Fibroblast of skin of right quadriceps (primary cell): ENCODE results near the gene TMEM89.

Experiments
- DNase-seq: peaks from one replicate; pipeline ENCODE4 v3.0.0-alpha.2; 2013

The TMEM89 gene

DNA sequence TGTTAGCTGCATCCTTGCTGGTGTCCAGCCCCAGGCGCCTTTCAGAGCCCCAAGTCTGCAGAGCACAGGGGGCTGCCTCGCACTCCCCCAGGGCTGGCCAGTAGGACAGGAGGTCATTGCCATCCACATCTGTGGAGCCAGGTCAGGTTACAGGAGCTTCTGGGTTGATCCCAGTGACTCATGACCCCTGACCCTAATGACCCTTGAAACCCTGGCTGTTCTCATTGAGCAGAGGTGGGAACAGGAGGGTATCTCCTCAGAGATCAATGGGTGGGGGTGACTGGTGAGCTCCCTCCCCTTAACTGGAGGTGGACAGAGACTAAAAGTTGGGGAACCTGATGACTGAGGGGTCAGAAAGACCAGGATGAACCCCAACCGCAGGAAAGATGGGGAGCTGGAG, 19.8 kb upstream of the TMEM89 start:
- no peak for DNase-seq

DNA sequence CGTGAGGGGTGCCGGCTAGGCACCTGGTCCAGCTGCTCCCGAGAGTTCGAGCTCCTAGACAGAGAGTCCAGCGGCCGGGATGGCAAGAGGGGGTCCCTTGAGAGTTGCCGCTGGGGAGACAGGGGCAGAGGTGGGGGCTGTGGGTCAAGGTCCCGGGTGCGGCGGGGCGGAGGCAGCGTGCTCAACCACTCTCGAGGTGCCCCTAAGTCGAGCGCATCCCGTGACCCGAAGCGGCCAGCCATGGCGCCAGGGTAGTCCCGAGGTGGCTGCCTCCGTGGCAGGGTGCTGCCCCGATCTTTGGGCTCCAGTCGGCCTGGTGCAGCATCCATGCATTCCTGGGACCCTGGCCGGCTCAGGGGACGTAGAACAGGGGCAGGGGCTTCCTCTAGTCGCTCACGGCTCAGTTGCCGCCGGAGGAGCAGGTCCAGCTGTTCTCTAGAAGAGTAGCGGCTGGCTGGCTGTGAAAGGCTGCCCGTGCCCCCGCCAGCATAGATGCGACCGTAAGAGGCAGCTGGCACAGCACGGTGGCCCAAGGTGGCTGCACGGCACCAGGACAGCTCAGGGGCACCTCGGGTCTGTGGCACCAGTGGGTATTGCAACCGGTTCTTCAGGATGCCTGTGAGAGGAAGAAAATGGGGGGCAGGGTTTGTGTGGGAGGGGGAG, 18.5 kb upstream of the TMEM89 start:
- no peak for DNase-seq

DNA sequence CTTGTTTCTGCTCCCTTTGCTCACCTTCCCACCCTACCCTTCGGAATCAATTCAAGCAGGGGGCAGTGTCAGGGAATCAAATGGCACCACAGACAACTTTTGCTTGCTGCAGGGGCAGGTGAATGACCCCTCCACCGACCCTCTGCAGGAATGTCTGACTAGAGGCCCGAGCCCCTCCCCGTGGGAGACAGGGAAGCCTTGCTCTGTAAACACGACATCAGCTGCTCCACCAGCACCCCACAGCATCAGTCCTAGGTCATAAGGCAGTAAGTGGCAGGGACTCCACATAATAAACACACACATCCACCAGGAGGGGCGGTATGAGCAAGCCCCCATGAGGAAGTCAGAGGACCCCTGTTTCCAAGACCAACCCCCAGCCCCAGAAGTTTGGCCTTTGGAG, 15.7 kb upstream of the TMEM89 start:
- DNase-seq = no peak

DNA sequence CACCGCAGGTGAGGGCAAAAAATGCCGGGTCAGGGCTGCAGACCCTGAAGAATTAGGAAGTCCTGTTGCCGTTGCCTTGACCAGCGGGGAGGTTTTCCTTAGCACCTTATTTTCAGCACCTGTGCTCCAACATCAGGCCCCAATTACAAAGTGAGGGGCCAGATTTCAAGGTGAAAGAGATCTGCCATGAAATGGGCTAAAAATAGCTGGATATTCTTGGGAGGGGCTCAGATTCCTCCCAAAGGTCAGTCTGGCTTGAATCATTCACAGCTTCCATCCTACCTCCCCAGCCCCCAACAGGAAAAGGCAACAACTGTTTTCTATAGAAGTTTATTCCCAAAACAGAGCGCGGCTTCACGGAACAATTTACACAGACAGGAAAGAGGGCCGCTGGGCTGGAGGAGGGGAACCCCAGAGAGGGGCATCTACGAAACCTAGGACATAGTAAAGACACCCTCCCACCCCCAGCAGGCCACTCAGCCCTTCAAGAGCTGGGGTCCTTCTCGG, 14.6 kb upstream of the TMEM89 start:
- DNase-seq = peak; percentile 8

DNA sequence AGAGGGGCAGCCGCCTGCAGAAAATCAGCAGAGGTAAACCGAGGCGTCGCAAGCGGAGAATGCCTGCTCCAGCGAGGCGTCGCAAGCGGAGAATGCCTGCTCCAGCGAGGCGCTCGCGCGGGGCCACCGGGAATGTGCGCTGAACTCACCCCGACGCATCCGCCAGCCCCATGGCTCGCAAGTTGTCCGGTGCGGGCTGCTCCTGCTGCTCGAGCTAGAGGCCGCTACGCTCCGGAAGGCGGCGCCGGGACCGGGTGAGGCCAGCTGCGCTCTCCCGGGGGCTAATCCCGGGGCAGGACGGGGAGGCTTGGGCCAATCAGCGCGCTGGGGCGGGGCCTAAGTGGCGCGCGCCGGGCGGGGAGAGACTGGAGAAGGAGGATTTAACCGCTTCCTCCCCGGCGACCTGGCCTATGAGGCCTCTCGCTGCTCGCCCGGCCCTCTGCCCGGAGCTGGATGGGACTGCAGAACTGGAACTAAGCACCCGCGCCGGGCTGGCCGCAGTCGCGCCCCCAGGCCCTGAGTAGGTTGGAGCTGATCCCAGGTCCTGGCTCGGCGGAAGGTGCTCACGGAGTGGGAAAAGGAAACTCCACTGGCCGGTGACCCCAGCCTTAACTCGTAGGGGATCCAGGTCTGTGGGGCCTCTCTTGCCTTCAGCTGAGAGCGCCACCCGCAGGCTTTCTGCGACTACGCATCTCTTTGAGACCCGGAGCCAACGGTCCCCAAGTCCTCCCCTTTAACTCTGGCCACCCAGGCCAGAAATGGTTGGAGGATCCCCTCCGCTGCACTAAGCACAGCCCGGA, 13.9 kb upstream of the TMEM89 start, which contains the start of gene SLC26A6:
SLC26A6 (minus strand) TSS at position 240 of the 800 bp plus-strand sequence; CDS start at position 172, 68 bp downstream.
- peak; percentile 95 for DNase-seq

DNA sequence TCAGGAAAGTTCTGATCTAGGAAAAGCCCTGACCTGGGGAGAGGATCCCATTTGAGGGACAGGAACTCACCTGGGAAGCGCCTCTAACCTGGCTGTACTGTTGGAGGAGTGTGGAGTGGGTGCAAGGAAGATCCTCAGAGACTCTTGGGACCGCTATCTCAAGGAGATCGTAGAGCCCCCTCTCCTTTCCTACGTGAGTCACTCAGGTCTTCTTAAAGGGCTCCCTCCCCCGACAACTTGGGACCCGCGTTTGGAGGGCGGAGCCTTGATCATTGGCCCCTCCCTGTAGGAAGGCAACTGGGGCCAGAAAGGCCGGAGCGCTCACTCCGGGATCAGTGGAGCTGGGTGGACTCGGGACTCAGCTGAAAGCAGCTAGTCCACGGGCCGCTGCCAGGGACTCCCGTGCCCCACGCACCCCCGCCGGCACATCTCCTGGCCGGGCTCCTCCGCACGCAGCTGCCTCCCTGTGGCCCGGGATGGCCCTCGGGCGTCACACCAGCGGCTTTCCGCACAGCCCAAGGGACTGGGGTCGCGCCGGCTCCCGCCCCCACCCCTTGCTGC, 13.2 kb upstream of the TMEM89 start:
- DNase-seq = peak; percentile 52

DNA sequence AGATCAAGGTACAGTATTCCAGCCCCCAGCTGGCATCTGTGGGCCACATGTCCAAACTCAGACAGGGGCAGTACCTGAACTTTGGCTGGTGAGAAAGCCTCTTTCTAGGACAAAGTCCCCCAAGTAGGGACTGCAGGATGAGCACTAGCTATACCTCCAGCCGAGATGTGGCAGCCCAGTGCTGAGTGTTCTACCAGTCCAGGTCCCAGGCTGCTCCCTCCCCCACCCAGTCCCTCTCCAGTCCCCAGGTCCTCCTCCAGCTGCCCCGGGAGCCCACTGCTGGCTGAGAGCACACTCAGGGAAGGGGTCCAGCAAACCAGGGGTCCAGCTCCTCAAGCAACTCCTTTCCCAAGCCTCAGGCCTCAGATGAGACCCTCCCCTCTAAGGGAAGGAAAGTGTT, 12.2 kb upstream of the TMEM89 start:
- DNase-seq = no peak

DNA sequence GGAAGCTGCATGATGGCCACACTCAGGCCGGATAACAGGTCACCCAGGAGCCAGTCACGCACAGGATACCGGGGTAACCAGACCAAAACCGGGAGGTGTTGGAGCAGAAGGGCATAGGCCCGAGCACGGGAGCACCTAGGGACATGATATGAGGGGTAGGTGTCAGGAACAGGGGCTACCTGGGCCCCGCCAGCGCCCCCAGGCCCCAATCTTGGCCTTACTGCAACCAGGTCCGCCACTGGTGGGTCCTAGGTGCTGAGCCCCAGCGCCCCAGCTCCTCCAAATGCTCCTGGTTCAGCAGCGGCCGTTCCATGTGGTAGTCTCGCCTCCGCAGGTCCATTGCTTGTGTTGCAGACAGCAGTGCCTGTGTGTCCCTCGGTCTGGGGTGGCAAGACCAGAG, 11.7 kb upstream of the TMEM89 start:
- DNase-seq = no peak

DNA sequence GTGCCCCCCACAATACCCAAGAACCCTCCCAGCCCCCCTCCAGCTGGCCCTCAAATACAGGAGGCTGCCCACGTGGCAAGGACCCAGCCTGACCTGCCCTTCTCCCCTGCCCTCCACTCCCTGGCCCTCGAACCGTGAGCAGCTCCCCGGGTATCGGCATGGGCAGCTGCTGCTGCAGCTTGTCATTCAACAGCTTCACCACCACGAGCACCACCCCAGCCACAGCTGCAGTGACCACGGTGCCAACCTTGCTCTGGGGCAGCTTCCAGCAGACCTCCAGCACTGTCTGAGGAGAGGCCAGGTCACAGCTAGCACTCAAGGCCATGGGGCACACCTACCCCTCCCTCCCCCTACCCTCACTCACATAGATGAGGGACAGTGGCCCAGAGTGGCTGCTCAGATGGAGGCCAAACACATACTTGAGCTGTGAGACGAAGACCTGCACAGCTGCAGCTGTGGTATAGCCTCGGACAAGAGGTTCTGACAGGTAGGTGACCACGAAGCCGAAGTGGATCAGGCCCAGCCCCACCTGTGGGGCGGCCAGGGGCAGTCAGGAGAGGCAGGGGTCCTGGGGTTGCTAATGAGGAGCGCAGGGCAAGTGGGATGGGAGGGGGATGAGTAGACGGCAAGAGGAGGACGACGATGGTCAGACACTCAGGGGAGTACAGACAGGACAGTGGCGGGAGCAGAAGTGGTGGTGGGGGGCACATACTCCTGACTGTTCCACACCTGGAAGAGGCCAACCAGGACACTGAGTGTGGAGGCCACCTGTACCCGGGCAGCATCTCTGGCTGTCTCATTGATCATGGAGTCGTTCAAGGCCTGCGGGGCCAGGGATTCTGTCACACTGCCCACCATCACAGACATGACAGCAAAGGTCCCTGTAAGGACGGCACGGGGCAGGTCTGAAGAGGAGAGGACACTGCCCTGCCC, 10.2 kb upstream of the TMEM89 start:
- DNase-seq = no peak

DNA sequence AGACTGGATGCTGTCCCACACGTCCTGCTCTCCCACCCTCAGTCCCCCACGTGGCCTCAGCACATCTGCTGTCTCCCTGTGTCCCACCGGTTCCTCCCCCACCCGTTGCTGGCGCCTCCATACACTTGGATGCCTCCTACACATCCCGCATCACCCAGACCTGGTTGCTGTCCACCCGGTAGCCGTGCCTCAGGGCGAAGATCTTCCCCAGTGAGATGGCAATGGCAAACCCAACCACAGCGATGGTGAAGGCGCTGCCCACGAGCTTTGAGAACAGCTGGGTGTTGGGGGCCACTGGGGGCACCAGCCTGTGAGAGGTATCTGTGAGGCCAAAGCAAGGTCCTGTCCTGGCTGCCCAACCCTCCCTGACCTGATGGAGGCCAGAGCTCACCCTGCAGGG, 9.3 kb upstream of the TMEM89 start:
- DNase-seq = no peak

DNA sequence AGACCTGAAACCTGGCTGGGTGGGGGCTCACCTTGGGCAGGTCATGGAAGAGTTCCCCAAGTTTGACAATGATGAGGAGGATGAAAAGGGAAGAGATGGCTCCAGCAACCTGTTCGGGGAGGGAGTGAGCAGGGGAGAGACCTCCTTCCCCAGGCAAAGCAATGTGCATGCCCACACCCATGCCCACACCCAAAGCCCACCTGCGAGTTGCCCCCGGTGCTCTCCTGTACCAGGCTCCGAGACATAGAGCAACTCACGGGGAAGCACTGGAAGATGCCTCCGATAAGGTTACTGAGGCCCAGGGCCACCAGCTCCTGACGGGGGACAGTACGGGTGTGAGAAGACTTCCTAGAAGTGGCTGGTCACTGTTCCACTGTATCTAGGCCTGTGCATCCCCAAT, 8.8 kb upstream of the TMEM89 start:
- no peak for DNase-seq

DNA sequence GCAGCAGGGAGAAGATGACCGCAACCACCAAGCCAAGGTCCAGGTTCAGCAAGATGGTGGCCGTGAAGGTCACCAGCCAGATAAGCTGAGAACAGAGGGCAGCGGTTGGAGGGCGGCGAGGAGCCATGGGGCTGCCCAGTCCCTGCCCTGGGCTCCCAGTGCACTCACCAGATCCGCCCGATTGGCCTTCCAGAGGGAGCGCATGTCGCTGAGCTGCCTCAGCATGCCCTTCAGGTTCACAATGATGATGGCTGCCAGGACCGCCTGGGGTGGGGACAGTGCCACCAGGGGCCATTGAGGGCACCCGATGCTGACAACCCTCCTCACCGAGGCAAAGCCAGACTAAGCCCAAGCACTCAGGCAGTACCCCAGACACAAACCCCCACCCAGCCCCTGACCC, 8.3 kb upstream of the TMEM89 start:
- DNase-seq = no peak

DNA sequence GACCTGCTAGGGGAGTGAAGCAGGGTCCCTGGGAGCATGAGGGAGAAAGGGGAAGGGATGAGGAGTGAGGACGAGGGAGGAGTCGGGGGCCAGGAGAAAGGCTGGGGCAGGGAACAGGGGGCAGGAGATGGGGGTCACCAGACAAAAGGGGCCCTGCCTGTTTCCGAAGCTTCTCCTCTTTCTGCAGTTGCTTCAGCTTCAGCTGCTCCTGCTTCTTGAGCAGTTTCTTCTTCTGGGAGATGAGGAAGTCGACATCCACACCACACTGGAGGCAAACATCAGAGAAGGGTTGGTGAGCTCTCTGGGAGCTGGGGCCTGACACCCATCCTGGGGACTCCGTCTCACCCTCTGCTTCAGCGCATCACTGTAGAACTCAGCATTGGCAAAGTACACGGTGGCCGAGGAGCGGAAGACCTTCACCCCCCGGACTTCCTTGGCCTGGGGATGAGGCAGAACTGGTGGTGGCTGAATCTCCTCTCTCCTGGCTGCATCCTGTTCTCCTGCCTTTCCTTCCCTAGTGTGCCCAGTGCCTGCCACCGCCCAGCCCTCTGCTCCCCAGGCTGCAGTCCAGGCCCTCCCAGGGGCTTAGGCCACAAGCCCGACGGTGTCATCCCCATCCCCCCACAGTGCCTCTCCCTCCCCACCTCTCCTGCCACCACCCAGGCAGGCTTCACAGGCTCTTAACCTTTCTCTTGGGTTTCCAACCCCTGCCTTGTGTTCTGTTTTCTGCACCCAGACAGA, 6.9 kb upstream of the TMEM89 start:
- no peak for DNase-seq

DNA sequence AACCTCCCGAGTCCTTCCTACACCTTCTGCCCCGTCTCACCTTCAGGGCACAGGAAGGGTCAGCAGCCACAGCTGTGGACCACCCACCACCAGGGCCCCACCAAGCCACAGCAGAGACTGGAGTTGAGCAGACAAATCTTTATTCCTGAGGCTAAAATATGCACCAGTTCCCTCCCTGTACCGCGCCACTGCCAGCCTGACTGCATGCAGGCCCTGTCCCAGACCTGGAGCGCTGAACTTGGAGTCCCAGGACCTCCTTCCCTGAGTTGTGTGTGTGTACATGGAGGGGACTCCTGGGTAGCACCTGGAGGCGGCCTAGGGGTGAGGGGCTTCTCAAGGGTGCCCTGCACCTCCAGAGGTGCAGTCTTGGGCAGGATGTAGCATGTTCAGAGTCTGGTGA, 4.0 kb upstream of the TMEM89 start:
- no peak for DNase-seq

DNA sequence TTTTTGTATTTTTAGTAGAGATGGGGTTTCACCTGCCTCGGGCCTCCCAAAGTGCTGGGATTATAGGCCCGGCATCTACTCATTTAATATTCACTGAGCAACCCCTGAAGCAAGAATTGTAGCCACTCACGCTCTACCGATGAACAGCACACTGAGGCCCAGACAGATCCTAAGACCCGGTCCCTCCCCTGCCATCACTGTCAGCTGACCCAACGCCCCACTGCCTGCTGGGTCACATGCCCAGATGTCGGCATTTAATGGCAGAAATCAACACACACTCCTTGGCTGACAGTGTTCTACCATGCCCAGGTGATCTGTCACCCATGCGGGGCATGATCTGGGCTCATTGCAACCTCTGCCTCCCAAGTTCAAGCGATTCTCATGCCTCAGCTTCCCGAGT, 3.2 kb upstream of the TMEM89 start:
- DNase-seq = no peak

DNA sequence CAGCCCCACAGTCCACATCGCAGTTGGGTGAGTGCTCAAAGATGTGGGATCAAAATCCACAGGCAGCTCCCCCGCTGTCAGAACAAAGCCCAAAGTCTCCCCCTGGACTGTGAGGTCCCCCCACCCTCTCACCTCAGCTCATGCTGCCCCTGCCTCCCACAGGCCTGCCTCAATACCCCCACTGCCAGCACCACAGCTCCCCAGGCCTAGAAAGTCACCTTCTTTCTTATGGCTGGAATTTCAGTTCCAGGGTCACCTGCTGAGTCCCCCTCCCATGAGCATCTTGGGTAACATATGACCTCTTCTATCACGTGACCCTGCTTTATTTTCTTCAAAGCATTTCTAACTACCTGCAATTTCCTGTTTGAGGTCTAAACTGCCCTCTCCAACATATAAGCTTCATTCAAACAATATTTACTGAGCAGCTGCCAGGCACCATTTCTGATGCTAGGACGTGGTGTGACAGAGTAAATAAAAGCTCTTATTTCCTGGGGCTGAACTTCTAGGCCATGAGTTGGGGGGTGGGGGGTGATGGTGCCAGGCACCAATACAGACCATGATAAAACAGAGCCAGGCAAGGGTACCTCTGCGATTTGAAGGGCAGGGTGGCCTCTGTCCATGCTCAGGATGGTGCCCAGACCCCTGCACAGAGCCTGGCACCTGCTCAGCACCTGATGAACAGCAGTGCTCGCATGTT, 2.4 kb upstream of the TMEM89 start:
- DNase-seq = no peak

DNA sequence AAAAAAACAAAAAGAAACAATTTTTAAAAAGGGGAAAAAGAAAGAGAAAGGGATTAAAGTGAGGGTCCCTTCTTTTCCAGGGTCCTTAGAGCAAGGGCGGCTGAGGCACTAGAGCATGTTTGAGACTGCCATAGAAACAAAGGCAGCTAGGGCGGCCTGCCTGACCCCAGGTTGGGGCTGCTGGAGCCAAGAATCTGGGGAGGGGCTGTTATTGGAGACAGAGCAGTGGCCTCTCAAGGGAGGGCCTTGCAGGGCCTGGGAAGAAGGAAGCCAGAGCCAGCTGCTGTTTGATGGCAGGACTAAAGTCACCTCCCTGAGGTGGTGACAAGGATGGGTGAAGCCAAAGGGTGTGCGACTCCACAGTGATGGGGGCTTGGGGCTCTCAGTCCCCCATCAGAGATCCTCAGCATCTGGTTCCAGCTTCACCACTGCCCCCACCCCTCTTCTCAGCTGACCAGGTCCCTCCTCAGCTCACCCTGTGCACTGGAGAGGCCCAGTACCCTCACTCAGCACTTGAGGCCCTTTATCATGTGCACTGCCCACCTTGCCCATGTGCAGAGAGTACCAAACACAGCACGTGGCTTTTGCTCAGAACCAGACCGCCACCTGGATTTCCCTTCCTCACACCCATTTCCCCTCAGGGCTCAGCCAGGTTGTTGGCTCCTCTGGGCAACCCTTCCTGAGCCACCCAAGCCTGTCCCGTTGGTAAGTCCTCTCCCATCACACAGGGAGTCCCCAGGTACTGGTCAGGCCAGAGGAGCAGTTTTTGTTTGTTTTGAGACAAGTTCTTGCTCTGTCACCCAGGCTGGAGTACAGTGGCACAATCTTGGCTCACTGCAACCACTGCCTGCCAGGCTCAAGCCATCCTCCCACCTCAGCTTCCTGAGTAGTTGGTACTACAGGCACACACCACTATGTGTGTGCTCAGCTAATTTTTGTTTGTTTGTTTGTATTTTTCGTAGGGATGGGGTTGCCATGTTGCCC, 1.7 kb downstream of the TMEM89 start:
- no peak for DNase-seq

DNA sequence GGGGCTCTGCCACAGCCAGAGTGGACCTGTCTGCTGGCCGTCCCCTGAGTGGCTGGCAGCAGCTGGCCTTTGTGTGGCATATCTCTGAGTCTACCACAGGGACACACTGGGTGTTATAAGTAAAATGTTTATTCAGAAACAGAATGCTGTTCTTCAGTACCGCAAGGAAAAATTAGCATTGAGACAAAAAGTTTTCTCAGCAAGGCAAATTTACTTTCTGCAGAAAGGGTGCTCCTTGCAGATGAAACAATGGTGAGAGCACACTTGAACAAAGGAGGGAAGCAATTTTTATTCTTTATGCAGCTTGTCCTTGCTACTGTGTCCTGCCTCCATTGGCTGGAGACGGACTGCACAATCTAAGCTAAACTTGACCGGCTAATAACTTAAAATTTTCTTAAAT, 4.0 kb downstream of the TMEM89 start:
- no peak for DNase-seq

DNA sequence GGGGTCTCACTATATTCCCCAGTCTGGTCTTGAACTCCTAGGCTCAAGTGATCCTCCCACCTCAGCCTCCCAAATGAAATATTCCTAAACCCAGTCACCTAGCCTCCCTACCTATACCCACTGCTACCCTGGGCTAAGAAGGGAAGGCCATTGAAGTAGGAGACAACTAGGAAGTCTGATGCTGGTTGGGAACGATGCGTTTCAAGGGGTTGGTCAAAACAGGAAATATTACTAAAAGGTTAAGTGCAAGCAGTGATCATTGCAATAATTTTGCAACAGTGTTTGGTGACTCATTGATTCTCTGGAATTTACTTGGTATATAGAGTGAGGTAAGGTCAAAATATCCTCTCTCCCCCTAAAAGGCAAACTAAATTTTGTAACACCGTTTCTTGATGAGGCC, 7.5 kb downstream of the TMEM89 start:
- peak; percentile 74 for DNase-seq

DNA sequence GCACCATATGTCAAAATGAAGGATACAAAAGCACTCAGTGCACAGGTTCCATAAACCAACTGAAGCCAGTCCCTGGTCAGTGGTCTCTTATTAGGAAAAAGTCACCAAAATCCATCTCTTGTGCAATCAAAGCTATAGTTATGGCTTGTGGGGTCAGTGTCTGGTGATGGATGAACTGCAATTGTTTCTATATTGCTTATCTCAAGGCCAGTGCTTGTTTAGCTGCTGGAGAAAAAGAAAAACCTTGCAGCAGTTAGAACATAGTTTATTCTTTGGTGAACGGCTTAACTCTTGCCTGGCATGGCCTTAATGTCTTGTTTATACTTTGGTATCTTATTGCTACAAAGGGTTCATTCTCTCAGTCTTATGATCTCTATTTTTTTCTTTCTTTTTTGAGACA, 9.3 kb downstream of the TMEM89 start:
- no peak for DNase-seq
